ENCODE results near the gene ATP5ME. TPM values are rescaled to one million over a fixed set of nuclear protein-coding genes. Genes with fewer than 3 reads are reported as not detected.

The ATP5ME gene
- total and polyA plus RNA-seq, 2 of the 13 experiments (the other 11 are each of a cell fraction or from before 2014, with no cell fraction given): 305 to 753 TPM

DNA sequence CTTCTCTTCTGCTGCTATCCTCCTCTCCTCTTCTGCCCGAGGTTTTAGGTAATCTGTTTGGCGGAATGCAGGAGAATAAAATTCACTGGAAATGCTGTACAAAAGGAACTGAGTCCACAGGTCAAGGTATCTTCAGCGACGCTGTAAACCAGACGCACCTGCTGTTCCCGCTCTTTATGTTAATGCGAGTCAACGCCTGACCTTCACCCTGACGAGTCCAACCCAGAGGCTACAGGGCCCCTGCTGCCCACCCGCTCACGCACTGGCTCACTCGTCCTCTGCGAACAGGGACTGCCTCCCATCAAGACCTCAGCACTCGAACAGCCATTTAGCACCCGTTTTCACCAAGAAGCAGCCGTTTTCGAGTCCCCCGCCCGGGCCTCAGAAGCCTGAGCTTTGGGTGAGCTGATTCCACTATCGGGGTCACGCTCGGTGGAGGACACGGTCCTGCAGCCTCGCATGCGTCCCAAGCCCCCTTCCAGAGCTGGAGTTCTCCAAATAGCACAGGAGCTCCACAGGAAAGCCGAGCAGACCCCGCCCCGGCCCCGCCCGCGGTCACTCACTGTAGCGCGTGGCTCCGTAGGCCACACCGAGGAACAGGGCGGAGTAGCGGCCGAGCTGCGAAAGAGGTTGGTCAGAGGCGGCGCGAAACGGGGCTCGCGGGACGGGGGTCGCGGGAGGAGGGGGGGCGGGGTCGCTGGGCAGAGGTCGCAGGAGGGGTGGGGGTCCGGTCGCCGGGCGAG, 556 bp downstream of the ATP5ME start (continued):
- TF ChIP-seq SIN3B (IDR thresholded peaks at IDR 0.05; ENCODE audit: low read length): no peak
- TF ChIP-seq, protein P1, sequence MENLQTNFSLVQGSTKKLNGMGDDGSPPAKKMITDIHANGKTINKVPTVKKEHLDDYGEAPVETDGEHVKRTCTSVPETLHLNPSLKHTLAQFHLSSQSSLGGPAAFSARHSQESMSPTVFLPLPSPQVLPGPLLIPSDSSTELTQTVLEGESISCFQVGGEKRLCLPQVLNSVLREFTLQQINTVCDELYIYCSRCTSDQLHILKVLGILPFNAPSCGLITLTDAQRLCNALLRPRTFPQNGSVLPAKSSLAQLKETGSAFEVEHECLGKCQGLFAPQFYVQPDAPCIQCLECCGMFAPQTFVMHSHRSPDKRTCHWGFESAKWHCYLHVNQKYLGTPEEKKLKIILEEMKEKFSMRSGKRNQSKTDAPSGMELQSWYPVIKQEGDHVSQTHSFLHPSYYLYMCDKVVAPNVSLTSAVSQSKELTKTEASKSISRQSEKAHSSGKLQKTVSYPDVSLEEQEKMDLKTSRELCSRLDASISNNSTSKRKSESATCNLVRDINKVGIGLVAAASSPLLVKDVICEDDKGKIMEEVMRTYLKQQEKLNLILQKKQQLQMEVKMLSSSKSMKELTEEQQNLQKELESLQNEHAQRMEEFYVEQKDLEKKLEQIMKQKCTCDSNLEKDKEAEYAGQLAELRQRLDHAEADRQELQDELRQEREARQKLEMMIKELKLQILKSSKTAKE (CRISPR knock-in tag; IDR thresholded peaks at IDR 0.05; ENCODE audit: borderline replicate concordance): peak; percentile 33; the same call in 1 of the 2 replicates
- TF ChIP-seq HMG20B (CRISPR knock-in tag; conservative IDR thresholded peaks at IDR 0.05): no peak
- TF ChIP-seq ZNF781 (CRISPR knock-in tag; IDR thresholded peaks at IDR 0.05; ENCODE audit: borderline replicate concordance, not compliant biosample characterization): peak; percentile 53
- TF ChIP-seq PAXIP1 (CRISPR knock-in tag; conservative IDR thresholded peaks at IDR 0.05): peak; percentile 51; the same call in 1 of the 2 replicates
- TF ChIP-seq ZNF557 (CRISPR knock-in tag; IDR thresholded peaks at IDR 0.05): 0 out of 2 replicates have a peak, but pooled peaks have one; percentile 4
- TF ChIP-seq ZNF883 (CRISPR knock-in tag; IDR thresholded peaks at IDR 0.05; ENCODE audit: not compliant biosample characterization): peak; percentile 44
- peak; percentile 15; the same call in 1 of the 2 replicates for TF ChIP-seq ZFX (CRISPR knock-in tag; IDR thresholded peaks at IDR 0.05; ENCODE audit: low read depth)
- peak; percentile 50; the same call in 1 of the 2 replicates for TF ChIP-seq POLR2AphosphoS5 (IDR thresholded peaks at IDR 0.05; ENCODE audit: low read depth, low read length)
- peak; percentile 32; the same call in 1 of the 2 replicates for TF ChIP-seq KDM5A (IDR thresholded peaks at IDR 0.05; ENCODE audit: borderline replicate concordance, low read length)
- TF ChIP-seq KLF16 (CRISPR knock-in tag; IDR thresholded peaks at IDR 0.05): 0 out of 4 replicates have a peak, but pooled peaks of 1 of the 2 experiments have one; percentile 35
- peak; percentile 84 for TF ChIP-seq E2F5 (CRISPR knock-in tag; conservative IDR thresholded peaks at IDR 0.05)
- TF ChIP-seq POLR2A (IDR thresholded peaks at IDR 0.05; ENCODE audit: insufficient read depth in 1 of 2, low read depth in 2 of 2, low read length in 2 of 2): peak in 1 of 2 experiments; percentile 64; a peak in 1 of 4 replicates
- 0 out of 2 replicates have a peak, but pooled peaks have one; percentile 66 for TF ChIP-seq ZC3H13 (CRISPR knock-in tag; IDR thresholded peaks at IDR 0.05)
- TF ChIP-seq BCL3 (CRISPR knock-in tag; IDR thresholded peaks at IDR 0.05): peak; percentile 16; the same call in 1 of the 2 replicates
- TF ChIP-seq, protein P2, sequence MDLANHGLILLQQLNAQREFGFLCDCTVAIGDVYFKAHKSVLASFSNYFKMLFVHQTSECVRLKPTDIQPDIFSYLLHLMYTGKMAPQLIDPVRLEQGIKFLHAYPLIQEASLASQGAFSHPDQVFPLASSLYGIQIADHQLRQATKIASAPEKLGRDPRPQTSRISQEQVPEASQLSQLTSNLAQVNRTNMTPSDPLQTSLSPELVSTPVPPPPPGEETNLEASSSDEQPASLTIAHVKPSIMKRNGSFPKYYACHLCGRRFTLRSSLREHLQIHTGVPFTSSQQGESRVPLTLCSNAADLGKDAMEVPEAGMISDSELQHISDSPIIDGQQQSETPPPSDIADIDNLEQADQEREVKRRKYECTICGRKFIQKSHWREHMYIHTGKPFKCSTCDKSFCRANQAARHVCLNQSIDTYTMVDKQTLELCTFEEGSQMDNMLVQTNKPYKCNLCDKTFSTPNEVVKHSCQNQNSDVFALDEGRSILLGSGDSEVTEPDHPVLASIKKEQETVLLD (CRISPR knock-in tag; IDR thresholded peaks at IDR 0.05; ENCODE audit: low read depth): peak; percentile 56; the same call in 1 of the 2 replicates
- TF ChIP-seq ZNF501 (CRISPR knock-in tag; IDR thresholded peaks at IDR 0.05): peak; percentile 53; the same call in 1 of the 2 replicates
- TF ChIP-seq NCOA1 (CRISPR knock-in tag; IDR thresholded peaks at IDR 0.05): peak; percentile 80
- 0 out of 2 replicates have a peak, but pooled peaks have one; percentile 43 for TF ChIP-seq TMF1 (CRISPR knock-in tag; IDR thresholded peaks at IDR 0.05; ENCODE audit: low read depth)

Data from HepG2 (cell line).